ENCODE results near the gene SHCBP1L. TPM values are rescaled to one million over a fixed set of nuclear protein-coding genes. Genes with fewer than 3 reads are reported as not detected.

Gene SHCBP1L
- total and polyA plus RNA-seq, 2 donors (not counting 1 experiment from before 2014, with no cell fraction given), result not detected

DNA sequence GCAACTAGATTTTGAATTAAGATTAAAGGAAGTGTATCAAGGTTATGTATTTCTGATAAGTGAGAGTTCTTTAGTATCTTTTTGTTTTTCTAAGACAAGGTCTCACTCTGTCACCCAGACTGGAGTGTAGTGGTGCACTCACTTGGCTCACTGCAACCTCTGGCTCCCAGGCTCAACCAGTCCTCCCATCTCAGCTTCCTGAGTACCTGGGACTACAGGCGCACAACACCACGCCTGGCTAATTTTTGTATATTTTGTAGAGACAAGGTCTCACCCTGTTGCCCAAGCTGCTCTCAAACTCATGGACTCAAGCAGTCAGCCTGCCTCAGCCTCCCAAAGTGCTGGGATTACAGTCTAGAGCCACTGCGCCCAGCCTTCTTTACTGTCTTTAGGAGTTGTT lies 80.1 kb downstream of the SHCBP1L start:
- Histone ChIP-seq H3K27ac (ENCODE audit: low read length in 2 of 2) (no peak overlapping the region), H3K4me1 (ENCODE audit: control insufficient read depth in 2 of 2, insufficient read depth in 2 of 2, low read length in 2 of 2) (no peaks in the 10 kb centered on the region), H3K79me2 (ENCODE audit: control insufficient read depth, insufficient read depth, low read length) (no peaks in the 10 kb centered on the region), H3K4me2 (replicated peaks; ENCODE audit: low read depth, low read length, poor library complexity, severe bottlenecking) (no peak overlapping the region), H3K4me3 (ENCODE audit: control extremely low read depth in 1 of 5, extremely low read depth in 1 of 5, insufficient read depth in 1 of 5, low read depth in 2 of 5, low read length in 4 of 5) (no peak overlapping the region), H2AFZ (ENCODE audit: insufficient read depth, low read depth, low read length, poor library complexity, severe bottlenecking) (no peak overlapping the region), H3K9ac (ENCODE audit: low read length) (no peak overlapping the region), H4K20me1 (ENCODE audit: control insufficient read depth, insufficient read depth, low read length, poor library complexity, severe bottlenecking) (no peaks in the 10 kb centered on the region), H3K36me3 (replicated peaks in 1 of 2; ENCODE audit: control extremely low read depth in 1 of 2, control insufficient read depth in 1 of 2, extremely low read depth in 1 of 2, insufficient read depth in 2 of 2, low read length in 1 of 2) (peaks cover 8 to 90% of the 10 kb centered on the region in 2 experiments), H3K27me3 (replicated peaks in 1 of 4; ENCODE audit: control extremely low read depth in 1 of 4, control insufficient read depth in 3 of 4, insufficient read depth in 4 of 4, low read length in 3 of 4) (no peaks in the 10 kb centered on the region), H3K9me3 (ENCODE audit: control extremely low read depth in 1 of 3, control insufficient read depth in 2 of 3, insufficient read depth in 1 of 3, low read length in 2 of 3) (no peaks in the 10 kb centered on the region)
- ATAC-seq (ENCODE audit: low read depth) (no peak), DNase-seq (no peak)
- ChIA-PET POLR2A (interaction anchor here (0.8 kb wide), 1 partner anchor 19 kb away, joined by 3 read pairs; no protein-coding TSS in a partner anchor), CTCF (no interaction called here)
- Mint-ChIP-seq H3K4me1 (no peaks in the 10 kb centered on the region), H3K4me3 (no peak overlapping the region), H3K27ac (no peak overlapping the region), H3K9me3 (ENCODE audit: insufficient read depth) (no peaks in the 10 kb centered on the region), H3K27me3 (no peaks in the 10 kb centered on the region)
- WGBS (ENCODE audit: insufficient coverage), result no CpG with 5 or more reads among the region's 3 CpGs
- no peak for TF ChIP-seq EZH2 (IDR thresholded peaks at IDR 0.05; ENCODE audit: borderline replicate concordance, insufficient read depth, low read depth, low read length, poor library complexity, severe bottlenecking)
- intact Hi-C loops (cut with micrococcal nuclease), result no loop called here

DNA sequence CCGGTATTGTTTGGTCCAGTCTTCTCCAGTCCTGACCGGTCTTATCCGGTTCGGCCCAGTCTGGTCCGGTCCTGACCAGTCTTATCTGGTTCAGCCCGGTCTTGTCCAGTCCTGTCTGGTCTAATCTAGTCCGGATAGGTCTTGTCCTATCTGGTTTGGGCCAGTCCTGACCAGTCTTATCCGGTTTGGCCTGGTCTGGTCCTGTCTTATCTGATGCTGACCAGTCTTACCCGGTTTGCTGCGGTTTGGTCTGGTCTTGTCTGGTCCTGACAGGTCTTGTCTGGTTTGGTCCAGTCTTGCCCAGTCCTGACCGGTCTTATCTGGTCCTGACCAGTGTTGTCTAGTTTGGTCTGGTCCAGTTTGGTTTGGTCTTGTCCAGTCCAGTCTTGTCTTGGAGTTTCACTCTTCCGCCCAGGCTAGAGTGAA lies 83.7 kb downstream of the SHCBP1L start:
- ChIA-PET CTCF (no interaction called here), POLR2A (no interaction called here)
- Histone ChIP-seq H3K4me1 (ENCODE audit: control insufficient read depth in 2 of 2, insufficient read depth in 2 of 2, low read length in 2 of 2) (no peaks in the 10 kb centered on the region), H3K9ac (ENCODE audit: low read length) (no peak overlapping the region), H3K4me3 (ENCODE audit: control extremely low read depth in 1 of 5, extremely low read depth in 1 of 5, insufficient read depth in 1 of 5, low read depth in 2 of 5, low read length in 4 of 5) (no peak overlapping the region), H3K27me3 (replicated peaks in 1 of 4; ENCODE audit: control extremely low read depth in 1 of 4, control insufficient read depth in 3 of 4, insufficient read depth in 4 of 4, low read length in 3 of 4) (no peaks in the 10 kb centered on the region), H3K9me3 (ENCODE audit: control extremely low read depth in 1 of 3, control insufficient read depth in 2 of 3, insufficient read depth in 1 of 3, low read length in 2 of 3) (no peaks in the 10 kb centered on the region), H3K27ac (ENCODE audit: low read length in 2 of 2) (no peak overlapping the region), H3K79me2 (ENCODE audit: control insufficient read depth, insufficient read depth, low read length) (no peaks in the 10 kb centered on the region), H3K36me3 (replicated peaks in 1 of 2; ENCODE audit: control extremely low read depth in 1 of 2, control insufficient read depth in 1 of 2, extremely low read depth in 1 of 2, insufficient read depth in 2 of 2, low read length in 1 of 2) (peaks cover 2 to 88% of the 10 kb centered on the region in 2 experiments), H2AFZ (ENCODE audit: insufficient read depth, low read depth, low read length, poor library complexity, severe bottlenecking) (no peak overlapping the region), H3K4me2 (replicated peaks; ENCODE audit: low read depth, low read length, poor library complexity, severe bottlenecking) (no peak overlapping the region), H4K20me1 (ENCODE audit: control insufficient read depth, insufficient read depth, low read length, poor library complexity, severe bottlenecking) (peaks cover 11% of the 10 kb centered on the region)
- WGBS (ENCODE audit: insufficient coverage), result 99% methylated on average over 12 of the region's 12 CpGs
- no peaks in the 10 kb centered on the region for H3K4me1 Mint-ChIP-seq
- peak overlapping the region; percentile 15 for H3K27ac Mint-ChIP-seq
- H3K9me3 Mint-ChIP-seq (ENCODE audit: insufficient read depth), result no peaks in the 10 kb centered on the region
- intact Hi-C loops (cut with micrococcal nuclease), result no loop called here
- no peaks in the 10 kb centered on the region for H3K27me3 Mint-ChIP-seq
- DNase-seq (peak; percentile 19), ATAC-seq (ENCODE audit: low read depth) (no peak)
- TF ChIP-seq, protein P1, sequence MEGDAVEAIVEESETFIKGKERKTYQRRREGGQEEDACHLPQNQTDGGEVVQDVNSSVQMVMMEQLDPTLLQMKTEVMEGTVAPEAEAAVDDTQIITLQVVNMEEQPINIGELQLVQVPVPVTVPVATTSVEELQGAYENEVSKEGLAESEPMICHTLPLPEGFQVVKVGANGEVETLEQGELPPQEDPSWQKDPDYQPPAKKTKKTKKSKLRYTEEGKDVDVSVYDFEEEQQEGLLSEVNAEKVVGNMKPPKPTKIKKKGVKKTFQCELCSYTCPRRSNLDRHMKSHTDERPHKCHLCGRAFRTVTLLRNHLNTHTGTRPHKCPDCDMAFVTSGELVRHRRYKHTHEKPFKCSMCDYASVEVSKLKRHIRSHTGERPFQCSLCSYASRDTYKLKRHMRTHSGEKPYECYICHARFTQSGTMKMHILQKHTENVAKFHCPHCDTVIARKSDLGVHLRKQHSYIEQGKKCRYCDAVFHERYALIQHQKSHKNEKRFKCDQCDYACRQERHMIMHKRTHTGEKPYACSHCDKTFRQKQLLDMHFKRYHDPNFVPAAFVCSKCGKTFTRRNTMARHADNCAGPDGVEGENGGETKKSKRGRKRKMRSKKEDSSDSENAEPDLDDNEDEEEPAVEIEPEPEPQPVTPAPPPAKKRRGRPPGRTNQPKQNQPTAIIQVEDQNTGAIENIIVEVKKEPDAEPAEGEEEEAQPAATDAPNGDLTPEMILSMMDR (IDR thresholded peaks at IDR 0.05), result no peak
- no peak for TF ChIP-seq EZH2 (IDR thresholded peaks at IDR 0.05; ENCODE audit: borderline replicate concordance, insufficient read depth, low read depth, low read length, poor library complexity, severe bottlenecking)
- no peak overlapping the region for H3K4me3 Mint-ChIP-seq

All from B cell (primary cell).